IPS-15b (cell line): ENCODE results near the gene BBS7.

Experiments used
- H3K27me3 ChIP-seq: one replicate; pipeline ENCODE4 v1.6.1; 2013; ENCODE audit warnings: low read length; ENCODE audit not compliant: control insufficient read depth, insufficient read depth
- H3K36me3 ChIP-seq: one replicate; pipeline ENCODE4 v1.6.1; 2013; ENCODE audit warnings: low read length; ENCODE audit not compliant: control insufficient read depth, insufficient read depth
- H3K4me1 ChIP-seq: one replicate; pipeline ENCODE4 v1.6.1; 2013; ENCODE audit warnings: mild to moderate bottlenecking, low read length; ENCODE audit not compliant: control insufficient read depth, insufficient read depth
- H3K4me3 ChIP-seq: one replicate; pipeline ENCODE4 v1.5.1; 2013; ENCODE audit warnings: low read depth, low read length
- H3K9ac ChIP-seq: one replicate; pipeline ENCODE4 v1.6.1; 2013; ENCODE audit warnings: low read depth, mild to moderate bottlenecking, low read length
- H3K9me3 ChIP-seq: one replicate; pipeline ENCODE4 v1.6.1; 2013; ENCODE audit warnings: mild to moderate bottlenecking, low read length; ENCODE audit not compliant: control insufficient read depth, insufficient read depth

The BBS7 gene

DNA sequence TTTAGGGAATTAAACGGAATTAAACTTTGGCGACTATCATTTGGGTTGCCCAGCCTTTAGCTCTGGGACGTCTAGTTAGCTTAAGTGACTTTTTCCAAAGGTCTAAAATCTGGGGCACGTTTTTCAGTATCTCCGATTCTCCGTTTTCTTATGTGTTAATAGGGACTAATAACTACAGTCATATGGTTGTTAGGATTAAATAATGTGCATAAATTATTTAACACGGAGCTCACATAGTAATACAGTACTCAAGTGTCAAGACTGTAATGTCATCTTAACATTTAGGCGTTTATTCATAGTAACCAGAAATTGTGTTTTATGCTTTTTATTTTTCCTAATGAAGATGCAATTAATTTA, 46.1 kb downstream of the BBS7 start:
- Histone ChIP-seq H3K4me3 (peak overlapping the region; percentile 99), H3K36me3 (peaks cover 8% of the 10 kb centered on the region), H3K9ac (peak overlapping the region; percentile 81), H3K4me1 (peaks cover 3% of the 10 kb centered on the region), H3K27me3 (no peaks in the 10 kb centered on the region), H3K9me3 (no peaks in the 10 kb centered on the region)

- peaks cover 12% of the 10 kb centered on the region for H3K36me3 ChIP-seq
- H3K4me3 ChIP-seq = peak within 1 kb of the TSS; percentile 99
- no peaks in the 10 kb centered on the region for H3K9me3 ChIP-seq
- H3K27me3 ChIP-seq = no peaks in the 10 kb centered on the region
- H3K4me1 ChIP-seq = peaks cover 3% of the 10 kb centered on the region
- peak within 1 kb of the TSS; percentile 97 for H3K9ac ChIP-seq
Observed at GRCh38 chr4:121823505-121824170, 46.6 kb downstream of the BBS7 start, which contains the start of gene CCNA2. CCNA2 (minus strand) TSS chr4:121823883; CDS start chr4:121823628, 255 bp downstream.

GRCh38 chr4:121822796-121823504, 47.3 kb downstream of the BBS7 start:
- Histone ChIP-seq H3K4me1 (peaks cover 3% of the 10 kb centered on the region), H3K9ac (peak overlapping the region; percentile 97), H3K36me3 (peaks cover 18% of the 10 kb centered on the region), H3K9me3 (no peaks in the 10 kb centered on the region), H3K4me3 (peak overlapping the region; percentile 99), H3K27me3 (no peaks in the 10 kb centered on the region)

DNA sequence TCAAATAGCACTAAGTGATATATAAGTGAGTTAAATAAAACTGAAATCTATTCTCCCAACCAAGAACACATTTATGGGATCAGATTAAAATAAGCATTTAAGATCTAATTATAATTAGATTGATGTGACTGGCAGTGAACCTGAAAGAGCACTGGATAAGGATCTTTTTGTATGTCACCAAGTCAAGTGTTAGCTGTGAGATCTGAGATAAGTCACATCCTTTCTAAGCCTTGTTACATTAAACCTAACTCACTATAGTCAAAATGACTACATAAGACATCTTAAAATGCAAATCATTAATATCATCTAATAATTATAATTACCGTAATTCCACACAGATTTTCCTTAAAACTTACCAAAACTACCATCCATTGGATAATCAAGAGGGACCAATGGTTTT, 48.2 kb downstream of the BBS7 start:
- Histone ChIP-seq H3K4me1 (peaks cover 3% of the 10 kb centered on the region), H3K36me3 (peaks cover 23% of the 10 kb centered on the region), H3K9me3 (no peaks in the 10 kb centered on the region), H3K27me3 (no peaks in the 10 kb centered on the region), H3K9ac (no peak overlapping the region), H3K4me3 (peak overlapping the region; percentile 99)

DNA sequence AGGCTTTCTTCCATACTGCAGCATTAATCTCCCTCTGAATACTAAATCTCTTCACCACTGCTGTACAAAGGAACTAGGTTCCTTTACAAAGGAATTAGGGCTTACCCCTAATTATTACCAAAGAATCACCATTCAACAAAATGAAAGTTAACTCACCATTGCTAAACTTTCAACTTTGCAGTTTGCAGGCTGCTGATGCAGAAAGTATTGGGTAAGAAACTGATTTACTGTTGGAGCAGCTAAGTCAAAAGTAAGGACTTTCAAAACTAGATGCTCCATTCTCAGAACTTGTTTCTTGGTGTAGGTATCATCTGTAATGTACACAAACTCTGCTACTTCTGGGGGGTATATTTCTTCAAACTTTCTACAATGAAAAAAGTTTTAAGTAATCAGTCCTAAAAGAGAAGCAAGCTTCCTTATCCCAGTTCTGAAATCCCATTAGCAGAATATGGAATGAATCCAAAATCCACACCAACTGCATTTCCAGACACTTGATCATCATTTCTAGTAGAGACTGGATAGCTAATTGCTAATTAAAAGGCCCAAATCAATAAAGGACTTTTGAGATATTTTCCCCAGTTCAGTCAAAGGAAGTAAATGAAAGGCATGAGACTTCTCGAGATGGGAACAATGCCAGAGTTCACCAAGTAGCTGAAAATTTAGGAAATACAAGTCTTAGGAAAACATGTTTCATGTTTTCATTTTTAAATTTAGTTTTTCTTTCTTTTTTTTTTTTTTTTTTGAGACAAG, 50.9 kb downstream of the BBS7 start:
- H3K27me3 ChIP-seq = no peaks in the 10 kb centered on the region
- no peaks in the 10 kb centered on the region for H3K9me3 ChIP-seq
- no peak overlapping the region for H3K9ac ChIP-seq
- H3K4me1 ChIP-seq = peaks cover 3% of the 10 kb centered on the region
- no peak overlapping the region for H3K4me3 ChIP-seq
- peaks cover 25% of the 10 kb centered on the region for H3K36me3 ChIP-seq

- Histone ChIP-seq H3K4me1 (peaks cover 3% of the 10 kb centered on the region), H3K9ac (no peak overlapping the region), H3K4me3 (no peak overlapping the region), H3K36me3 (peaks cover 25% of the 10 kb centered on the region), H3K9me3 (no peaks in the 10 kb centered on the region), H3K27me3 (no peaks in the 10 kb centered on the region)
Observed at GRCh38 chr4:121818215-121818614, 52.1 kb downstream of the BBS7 start.

GRCh38 chr4:121817701-121818100, 52.6 kb downstream of the BBS7 start:
- Histone ChIP-seq H3K9ac (no peak overlapping the region), H3K9me3 (no peaks in the 10 kb centered on the region), H3K36me3 (peaks cover 21% of the 10 kb centered on the region), H3K4me1 (peaks cover 3% of the 10 kb centered on the region), H3K4me3 (no peak overlapping the region), H3K27me3 (no peaks in the 10 kb centered on the region)

- Histone ChIP-seq H3K27me3 (no peaks in the 10 kb centered on the region), H3K4me3 (no peak overlapping the region), H3K9me3 (no peaks in the 10 kb centered on the region), H3K9ac (no peak overlapping the region), H3K4me1 (peaks cover 1% of the 10 kb centered on the region), H3K36me3 (peaks cover 21% of the 10 kb centered on the region)
Observed at GRCh38 chr4:121817006-121817405, 53.3 kb downstream of the BBS7 start.

- H3K4me3 ChIP-seq = no peak overlapping the region
- no peaks in the 10 kb centered on the region for H3K27me3 ChIP-seq
- no peaks in the 10 kb centered on the region for H3K4me1 ChIP-seq
- H3K9me3 ChIP-seq = no peaks in the 10 kb centered on the region
- H3K9ac ChIP-seq = no peak overlapping the region
- peaks cover 27% of the 10 kb centered on the region for H3K36me3 ChIP-seq
Observed at GRCh38 chr4:121814756-121815155, 55.5 kb downstream of the BBS7 start.

DNA sequence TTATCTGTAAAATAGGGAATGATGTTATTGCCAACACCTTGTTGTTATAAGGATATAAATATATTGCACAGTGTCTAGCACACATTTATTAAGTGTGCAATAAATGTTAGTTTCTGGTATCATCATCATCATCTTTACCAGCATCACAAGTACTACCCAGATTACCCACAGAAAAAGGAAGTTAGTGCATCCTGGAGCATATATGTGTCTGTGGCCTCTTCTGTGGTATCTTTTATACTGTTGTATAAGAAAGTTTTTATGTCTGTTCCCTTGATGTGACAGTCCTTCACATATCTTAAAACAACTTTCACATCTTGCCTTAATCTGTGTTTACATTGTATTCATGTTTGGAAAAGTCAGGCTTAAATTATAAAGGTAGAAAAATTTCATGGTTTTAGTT, 59.2 kb downstream of the BBS7 start:
- H3K9ac ChIP-seq = no peak overlapping the region
- H3K27me3 ChIP-seq = no peaks in the 10 kb centered on the region
- no peaks in the 10 kb centered on the region for H3K4me1 ChIP-seq
- no peak overlapping the region for H3K4me3 ChIP-seq
- H3K9me3 ChIP-seq = no peaks in the 10 kb centered on the region
- peaks cover 10% of the 10 kb centered on the region for H3K36me3 ChIP-seq

DNA sequence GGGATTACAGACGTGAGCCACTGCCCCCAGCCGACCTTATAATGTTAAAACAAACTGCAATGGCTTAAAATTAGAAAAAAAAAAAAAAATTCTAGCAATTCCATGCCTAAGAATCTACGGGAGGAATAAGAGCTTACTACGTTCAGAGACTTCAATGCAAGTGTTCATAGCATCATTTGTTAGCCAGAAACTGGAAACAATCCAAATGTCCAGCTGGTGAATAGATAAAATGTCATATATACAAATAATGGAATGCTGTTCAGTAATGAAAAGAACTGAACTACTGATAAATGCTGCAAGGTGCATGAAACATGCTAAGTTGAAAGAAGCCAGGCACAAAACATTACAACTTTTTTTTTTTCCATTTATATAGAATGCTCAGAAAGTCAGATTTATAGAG, 63.9 kb downstream of the BBS7 start:
- Histone ChIP-seq H3K36me3 (peaks cover 15% of the 10 kb centered on the region), H3K4me3 (no peak overlapping the region), H3K27me3 (no peaks in the 10 kb centered on the region), H3K9ac (no peak overlapping the region), H3K4me1 (peaks cover 4% of the 10 kb centered on the region), H3K9me3 (no peaks in the 10 kb centered on the region)

- Histone ChIP-seq H3K4me1 (peaks cover 5% of the 10 kb centered on the region), H3K4me3 (peak overlapping the region; percentile 95), H3K9ac (peak overlapping the region; percentile 96), H3K9me3 (no peaks in the 10 kb centered on the region), H3K36me3 (peaks cover 9% of the 10 kb centered on the region), H3K27me3 (no peaks in the 10 kb centered on the region)
Observed at GRCh38 chr4:121801715-121802075, 68.6 kb downstream of the BBS7 start.
